WTC11 (cell line): ENCODE data around the gene SLC37A3. TPM values are rescaled to one million over a fixed set of nuclear protein-coding genes. Genes with fewer than 3 reads are reported as not detected.

ENCODE experiments used
- ATAC-seq: fragments of 200-7000 bp; cut with Tn5 transposase; 2 replicates; pipeline ENCODE4 v1.10.0; 2021; ENCODE audit warnings: mild to moderate bottlenecking, moderate library complexity
- CTCF ChIA-PET: fragments of 300-600 bp; sonication (Branson Sonifier 250); formaldehyde crosslinking; loops from one replicate; lab custom pipeline; 2021; ENCODE audit warnings: antibody characterized with exemption; lab: Charles Lee
- POLR2A ChIA-PET: fragments of 350-600 bp; sonication (Branson Sonifier 250); formaldehyde crosslinking; loops from one replicate; lab custom pipeline; 2021; ENCODE audit warnings: antibody characterized with exemption; lab: Charles Lee
- DNase-seq: peaks from one replicate; pipeline ENCODE4 v3.0.0; 2021; ENCODE audit warnings: low spot score
- H3K27ac Mint-ChIP-seq: 2 replicates; pipeline ENCODE4 v1.8.0; 2021; ENCODE audit warnings: mixed read lengths
- H3K27me3 Mint-ChIP-seq: 2 replicates; pipeline ENCODE4 v1.8.0; 2021; ENCODE audit warnings: low read depth, mild to moderate bottlenecking, moderate library complexity, mixed read lengths
- H3K36me3 Mint-ChIP-seq: 2 replicates; pipeline ENCODE4 v1.8.0; 2021; ENCODE audit warnings: mixed read lengths
- H3K4me1 Mint-ChIP-seq: 2 replicates; pipeline ENCODE4 v1.8.0; 2022; ENCODE audit warnings: mixed read lengths
- H3K4me3 Mint-ChIP-seq: 2 replicates; pipeline ENCODE4 v1.8.0; 2021; ENCODE audit warnings: mild to moderate bottlenecking, moderate library complexity, mixed read lengths
- H3K9me3 Mint-ChIP-seq: 2 replicates; pipeline ENCODE4 v1.8.0; 2021; ENCODE audit warnings: mixed read lengths
- E2F4 ChIP-seq: sonication (generic); formaldehyde crosslinking; IDR thresholded peaks from 2 replicates; pipeline ENCODE4 v1.8.1; 2022; ENCODE audit warnings: low read depth, mild to moderate bottlenecking, moderate library complexity, missing genetic modification reagents, borderline replicate concordance
- JUN ChIP-seq: sonication (generic); formaldehyde crosslinking; IDR thresholded peaks from 2 replicates; pipeline ENCODE4 v1.8.0; 2023; ENCODE audit warnings: mild to moderate bottlenecking, missing genetic modification reagents
- RORB ChIP-seq: fragments of 250-450 bp; sonication (Bioruptor Pico); IDR thresholded peaks from 2 replicates; pipeline ENCODE4 v1.9.0; 2021; ENCODE audit warnings: mild to moderate bottlenecking
- SOX15 ChIP-seq: fragments of 250-450 bp; sonication (Bioruptor Pico); IDR thresholded peaks from 2 replicates; pipeline ENCODE4 v1.9.0; 2021; ENCODE audit warnings: mild to moderate bottlenecking
- USF2 ChIP-seq: sonication (generic); formaldehyde crosslinking; IDR thresholded peaks from 2 replicates; pipeline ENCODE4 v1.8.1; 2023; ENCODE audit warnings: mild to moderate bottlenecking, missing genetic modification reagents, moderate library complexity
- ZNF671 ChIP-seq: fragments of 250-450 bp; sonication (Bioruptor Pico); IDR thresholded peaks from 2 replicates; pipeline ENCODE4 v1.8.0; 2021; ENCODE audit warnings: mild to moderate bottlenecking
- ZSCAN18 ChIP-seq: fragments of 250-450 bp; sonication (Bioruptor Pico); IDR thresholded peaks from 2 replicates; pipeline ENCODE4 v2.1.2; 2022; ENCODE audit warnings: mild to moderate bottlenecking, moderate library complexity
- total RNA-seq: library from RNA; stranded (reverse); gene quantifications from 3 replicates; pipeline ENCODE4 v1.2.3, GENCODE V29; 2021
- TF ChIP-seq, protein P1 (sequence below): sonication (generic); formaldehyde crosslinking; IDR thresholded peaks from 2 replicates; pipeline ENCODE4 v1.8.1; 2022; ENCODE audit warnings: mild to moderate bottlenecking, moderate library complexity, missing genetic modification reagents

The SLC37A3 gene
- total RNA-seq, 1 experiment from 2014 or later: 54.8 TPM

- no peak for TF ChIP-seq E2F4 (CRISPR knock-in tag)
- TF ChIP-seq RORB: no peak
- no peak for TF ChIP-seq USF2 (CRISPR knock-in tag)
- TF ChIP-seq, protein P1, sequence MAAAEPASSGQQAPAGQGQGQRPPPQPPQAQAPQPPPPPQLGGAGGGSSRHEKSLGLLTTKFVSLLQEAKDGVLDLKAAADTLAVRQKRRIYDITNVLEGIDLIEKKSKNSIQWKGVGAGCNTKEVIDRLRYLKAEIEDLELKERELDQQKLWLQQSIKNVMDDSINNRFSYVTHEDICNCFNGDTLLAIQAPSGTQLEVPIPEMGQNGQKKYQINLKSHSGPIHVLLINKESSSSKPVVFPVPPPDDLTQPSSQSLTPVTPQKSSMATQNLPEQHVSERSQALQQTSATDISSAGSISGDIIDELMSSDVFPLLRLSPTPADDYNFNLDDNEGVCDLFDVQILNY: no peak
- TF ChIP-seq ZNF671 (CRISPR knock-in tag): no peak
- TF ChIP-seq, all 79 proteins: peak for 0
Observed at GRCh38 chr7:140285938-140286337, 112.4 kb downstream of the SLC37A3 start (continued).

GRCh38 chr7:140284062-140284461, 114.3 kb downstream of the SLC37A3 start:
- H3K4me1 Mint-ChIP-seq: no peaks in the 10 kb centered on the region

More at GRCh38 chr7:140284062-140284461, 114.3 kb downstream of the SLC37A3 start:
- TF ChIP-seq ZSCAN18 (CRISPR knock-in tag) (no peak), JUN (CRISPR knock-in tag) (no peak), SOX15 (CRISPR knock-in tag) (no peak)
- TF ChIP-seq, all 79 proteins: peak for 0
- ChIA-PET POLR2A (no interaction called here), CTCF (interaction anchor here (0.5 kb wide), 1 partner anchor 41 kb away, joined by 3 read pairs; no protein-coding TSS in a partner anchor)
- Mint-ChIP-seq H3K27ac (no peak overlapping the region), H3K27me3 (no peaks in the 10 kb centered on the region; the same call in 1 of the 2 replicates), H3K4me3 (no peak overlapping the region), H3K36me3 (no peaks in the 10 kb centered on the region), H3K9me3 (peaks cover 4% of the 10 kb centered on the region; the same call in 1 of the 2 replicates)
- DNase-seq: no peak
- ATAC-seq: no peak

Other genes starting within 250 kb of the SLC37A3 start
- gene KDM7A, start 221.5 kb downstream of the SLC37A3 start, total RNA-seq: 11.4 to 12.4 TPM (median 12.2 TPM) in 3 replicates
- gene RAB19, start 5.5 kb upstream of the SLC37A3 start, total RNA-seq: 10.8 to 13.9 TPM (median 13.6 TPM) in 3 replicates
- 106 to 121 TPM (median 106 TPM) in 3 replicates for gene MKRN1, start 81.0 kb upstream of the SLC37A3 start, total RNA-seq
- gene DENND2A, start 242.3 kb upstream of the SLC37A3 start, total RNA-seq: 10.0 to 13.6 TPM (median 12.7 TPM) in 3 replicates